ENCODE data around the gene MOB4.

DNA sequence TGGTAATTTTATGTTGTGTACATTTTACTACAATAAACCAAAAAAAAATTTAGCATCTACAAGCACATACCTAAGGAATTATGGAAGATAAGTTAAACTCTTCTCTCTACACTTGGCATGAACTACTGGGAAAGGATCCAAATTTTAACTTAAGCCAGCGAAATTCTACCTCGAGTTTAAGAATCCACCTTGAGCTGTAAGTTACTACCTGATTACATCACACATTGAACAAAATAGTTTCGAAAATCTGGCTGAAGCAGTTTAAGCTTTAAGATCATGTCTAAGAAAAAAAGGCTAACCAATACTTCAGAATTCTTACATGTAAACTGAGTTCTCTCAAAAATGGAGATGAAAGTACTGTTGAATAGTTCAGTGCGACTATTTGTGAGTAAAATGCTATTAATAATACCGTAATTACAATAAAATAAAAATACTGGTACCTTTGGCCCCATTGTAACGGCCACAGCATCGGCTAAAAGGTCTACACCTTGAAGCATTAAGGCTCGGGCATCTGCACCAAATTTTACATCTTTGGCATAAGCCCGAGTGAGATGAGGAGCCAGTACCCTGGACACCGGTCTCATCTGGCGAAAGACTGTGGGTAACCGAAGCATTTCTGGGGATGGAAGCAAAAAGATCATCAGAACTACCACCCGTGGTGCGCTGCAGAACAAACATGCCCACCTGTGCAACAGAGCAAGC lies 17.5 kb upstream of the MOB4 start:
- TF ChIP-seq, protein P1, sequence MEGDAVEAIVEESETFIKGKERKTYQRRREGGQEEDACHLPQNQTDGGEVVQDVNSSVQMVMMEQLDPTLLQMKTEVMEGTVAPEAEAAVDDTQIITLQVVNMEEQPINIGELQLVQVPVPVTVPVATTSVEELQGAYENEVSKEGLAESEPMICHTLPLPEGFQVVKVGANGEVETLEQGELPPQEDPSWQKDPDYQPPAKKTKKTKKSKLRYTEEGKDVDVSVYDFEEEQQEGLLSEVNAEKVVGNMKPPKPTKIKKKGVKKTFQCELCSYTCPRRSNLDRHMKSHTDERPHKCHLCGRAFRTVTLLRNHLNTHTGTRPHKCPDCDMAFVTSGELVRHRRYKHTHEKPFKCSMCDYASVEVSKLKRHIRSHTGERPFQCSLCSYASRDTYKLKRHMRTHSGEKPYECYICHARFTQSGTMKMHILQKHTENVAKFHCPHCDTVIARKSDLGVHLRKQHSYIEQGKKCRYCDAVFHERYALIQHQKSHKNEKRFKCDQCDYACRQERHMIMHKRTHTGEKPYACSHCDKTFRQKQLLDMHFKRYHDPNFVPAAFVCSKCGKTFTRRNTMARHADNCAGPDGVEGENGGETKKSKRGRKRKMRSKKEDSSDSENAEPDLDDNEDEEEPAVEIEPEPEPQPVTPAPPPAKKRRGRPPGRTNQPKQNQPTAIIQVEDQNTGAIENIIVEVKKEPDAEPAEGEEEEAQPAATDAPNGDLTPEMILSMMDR (IDR thresholded peaks at IDR 0.05; ENCODE audit: low read depth, low read length), result no peak
- no peak for TF ChIP-seq POLR2A (IDR thresholded peaks at IDR 0.05; ENCODE audit: extremely low read depth, insufficient read length)
- TF ChIP-seq, protein P2, sequence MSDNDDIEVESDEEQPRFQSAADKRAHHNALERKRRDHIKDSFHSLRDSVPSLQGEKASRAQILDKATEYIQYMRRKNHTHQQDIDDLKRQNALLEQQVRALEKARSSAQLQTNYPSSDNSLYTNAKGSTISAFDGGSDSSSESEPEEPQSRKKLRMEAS (IDR thresholded peaks at IDR 0.05; ENCODE audit: low read depth, low read length), result no peak
